Measurements from ENCODE around the gene RAI1. TPM values are rescaled to one million over a fixed set of nuclear protein-coding genes. Genes with fewer than 3 reads are reported as not detected.
"Not testable (repeated sequence)": the region's sequence is repeated elsewhere in the genome, so short reads cannot be mapped to it uniquely, and the experiment has no call there.

RAI1 gene
- 10 to 100 TPM; 17.0 to 36.3 (median 22.3) TPM for total RNA-seq

GRCh38 chr17:17681187-17681743, at the start of gene RAI1:
RAI1 (plus strand) TSS chr17:17681458; CDS start chr17:17792949, 111,491 bp downstream.
- Histone ChIP-seq H3K4me1 (peaks cover 29 to 52% (median 31%) of the 10 kb centered on the region in 3 donors), H3K27me3 (no peaks in the 10 kb centered on the region), H3K9me3 (no peaks in the 10 kb centered on the region), H3K36me3 (no peaks in the 10 kb centered on the region), H3K27ac (peak within 1 kb of the TSS; percentile 94 to 98 (median 96)), H3K4me3 (peak within 1 kb of the TSS; percentile 65 to 97 (median 89))
- DNase-seq = no peak
- intact Hi-C loops (cut with DNase I) = loop anchor here (10.0 kb wide), 1 partner anchor 94 kb away; no protein-coding TSS in a partner anchor
- TF ChIP-seq, protein P1, sequence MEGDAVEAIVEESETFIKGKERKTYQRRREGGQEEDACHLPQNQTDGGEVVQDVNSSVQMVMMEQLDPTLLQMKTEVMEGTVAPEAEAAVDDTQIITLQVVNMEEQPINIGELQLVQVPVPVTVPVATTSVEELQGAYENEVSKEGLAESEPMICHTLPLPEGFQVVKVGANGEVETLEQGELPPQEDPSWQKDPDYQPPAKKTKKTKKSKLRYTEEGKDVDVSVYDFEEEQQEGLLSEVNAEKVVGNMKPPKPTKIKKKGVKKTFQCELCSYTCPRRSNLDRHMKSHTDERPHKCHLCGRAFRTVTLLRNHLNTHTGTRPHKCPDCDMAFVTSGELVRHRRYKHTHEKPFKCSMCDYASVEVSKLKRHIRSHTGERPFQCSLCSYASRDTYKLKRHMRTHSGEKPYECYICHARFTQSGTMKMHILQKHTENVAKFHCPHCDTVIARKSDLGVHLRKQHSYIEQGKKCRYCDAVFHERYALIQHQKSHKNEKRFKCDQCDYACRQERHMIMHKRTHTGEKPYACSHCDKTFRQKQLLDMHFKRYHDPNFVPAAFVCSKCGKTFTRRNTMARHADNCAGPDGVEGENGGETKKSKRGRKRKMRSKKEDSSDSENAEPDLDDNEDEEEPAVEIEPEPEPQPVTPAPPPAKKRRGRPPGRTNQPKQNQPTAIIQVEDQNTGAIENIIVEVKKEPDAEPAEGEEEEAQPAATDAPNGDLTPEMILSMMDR (IDR thresholded peaks at IDR 0.05) = peak; percentile 49 to 98 (median 95)
- peak in 2 of 4 donors; percentile 22 to 39 for TF ChIP-seq POLR2A (IDR thresholded peaks at IDR 0.05)
- WGBS, 2 donors = 0 to 1% methylated on average over 15 to 18 of the region's 84 CpGs

- H3K4me1 ChIP-seq; DNase-seq; H3K27ac ChIP-seq; H3K9me3 ChIP-seq; H3K4me3 ChIP-seq; H3K27me3 ChIP-seq; H3K36me3 ChIP-seq; intact Hi-C loops (cut with DNase I): not testable (repeated sequence)
- 76 to 81% methylated on average over 5 of the region's 5 CpGs for WGBS, 2 donors
Observed at GRCh38 chr17:17632690-17633089, 48.6 kb upstream of the RAI1 start.

DNA sequence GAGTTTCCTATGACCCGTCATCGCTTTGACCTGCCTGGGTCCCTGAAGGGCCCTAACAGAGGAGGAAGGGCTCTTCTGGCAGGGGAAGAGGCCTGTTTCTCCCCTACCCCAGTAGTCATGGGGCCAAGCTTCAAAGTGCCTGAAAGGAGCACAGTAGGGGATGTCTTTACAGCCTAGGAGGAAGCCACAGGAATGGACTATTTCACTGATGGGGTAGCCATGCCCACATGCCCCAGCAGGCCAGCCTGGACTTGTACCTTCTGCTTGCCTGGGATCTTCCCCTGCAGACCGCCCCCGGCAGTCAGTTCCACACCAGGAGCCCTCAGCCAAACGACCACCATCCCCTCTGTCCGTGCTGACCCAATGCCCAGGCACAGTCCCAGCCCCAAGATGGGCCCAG, 47.9 kb upstream of the RAI1 start:
- no peak overlapping the region for H3K4me3 ChIP-seq
- no peak overlapping the region for H3K27ac ChIP-seq
- H3K36me3 ChIP-seq = no peaks in the 10 kb centered on the region
- no peaks in the 10 kb centered on the region for H3K27me3 ChIP-seq
- peaks cover 0 to 8% (median 6%) of the 10 kb centered on the region in 3 donors for H3K4me1 ChIP-seq
- no peak for DNase-seq
- TF ChIP-seq, protein P1 (IDR thresholded peaks at IDR 0.05) = no peak
- no peak for TF ChIP-seq POLR2A (IDR thresholded peaks at IDR 0.05)
- H3K9me3 ChIP-seq = no peaks in the 10 kb centered on the region
- 61 to 83% methylated on average over 2 to 5 of the region's 6 CpGs for WGBS, 2 donors
- intact Hi-C loops (cut with DNase I) = no loop called here

DNA sequence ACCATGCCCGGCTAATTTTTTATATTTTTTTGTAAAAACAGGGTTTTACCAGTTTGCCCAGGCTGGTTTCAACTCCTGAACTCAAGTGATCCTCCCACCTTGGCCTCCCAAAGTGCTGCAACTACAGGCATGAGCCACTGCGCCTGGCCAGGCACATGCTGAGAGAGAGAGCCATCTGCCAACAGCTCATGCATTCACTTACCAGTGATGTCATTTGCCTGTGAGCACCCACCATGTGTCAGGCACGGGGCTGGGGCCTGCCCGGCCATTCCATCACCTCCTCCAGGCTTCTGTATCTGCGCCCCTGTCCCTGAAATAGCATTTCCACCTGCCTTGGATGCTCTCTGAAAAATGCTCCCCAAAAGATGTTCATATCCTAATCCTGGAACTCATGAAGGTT, 46.1 kb upstream of the RAI1 start:
- intact Hi-C loops (cut with DNase I) = no loop called here
- H3K9me3 ChIP-seq = no peaks in the 10 kb centered on the region
- no peak for DNase-seq
- peaks cover 0 to 17% (median 9%) of the 10 kb centered on the region in 3 donors for H3K4me1 ChIP-seq
- TF ChIP-seq, protein P1 (IDR thresholded peaks at IDR 0.05) = no peak
- TF ChIP-seq POLR2A (IDR thresholded peaks at IDR 0.05) = no peak
- H3K27ac ChIP-seq = no peak overlapping the region
- no peaks in the 10 kb centered on the region for H3K36me3 ChIP-seq
- WGBS, 2 donors = 78 to 83% methylated on average over 2 to 5 of the region's 5 CpGs
- no peak overlapping the region for H3K4me3 ChIP-seq
- H3K27me3 ChIP-seq = no peaks in the 10 kb centered on the region

GRCh38 chr17:17635537-17636271, 45.6 kb upstream of the RAI1 start:
- DNase-seq; H3K9me3 ChIP-seq; intact Hi-C loops (cut with DNase I); H3K4me3 ChIP-seq; H3K27me3 ChIP-seq; H3K27ac ChIP-seq; H3K36me3 ChIP-seq: not testable (repeated sequence)
- peaks cover 0 to 17% (median 9%) of the 10 kb centered on the region in 3 donors for H3K4me1 ChIP-seq
- WGBS, 2 donors = 74 to 80% methylated on average over 13 to 15 of the region's 15 CpGs

- no peaks in the 10 kb centered on the region for H3K36me3 ChIP-seq
- DNase-seq = no peak
- H3K4me3 ChIP-seq = no peak overlapping the region
- WGBS, 2 donors = 60 to 67% methylated on average over 5 of the region's 5 CpGs
- no peak overlapping the region for H3K27ac ChIP-seq
- intact Hi-C loops (cut with DNase I) = no loop called here
- no peaks in the 10 kb centered on the region for H3K27me3 ChIP-seq
- H3K9me3 ChIP-seq = no peaks in the 10 kb centered on the region
- TF ChIP-seq, protein P1 (IDR thresholded peaks at IDR 0.05) = no peak
- no peak for TF ChIP-seq POLR2A (IDR thresholded peaks at IDR 0.05)
- H3K4me1 ChIP-seq = peaks cover 0 to 17% (median 9%) of the 10 kb centered on the region in 3 donors
Observed at GRCh38 chr17:17636272-17636885, 44.9 kb upstream of the RAI1 start.

All from esophagus squamous epithelium (tissue), 5 donors.